ENCODE measurements around the gene OLFM2. TPM values are rescaled to one million over a fixed set of nuclear protein-coding genes. Genes with fewer than 3 reads are reported as not detected.

OLFM2 gene
- total and polyA plus RNA-seq, 9 of the 15 experiments (the other 6 are each of a cell fraction or from before 2014, with no cell fraction given): 0.10 to 0.33 (median 0.23) TPM; not detected in 4

DNA sequence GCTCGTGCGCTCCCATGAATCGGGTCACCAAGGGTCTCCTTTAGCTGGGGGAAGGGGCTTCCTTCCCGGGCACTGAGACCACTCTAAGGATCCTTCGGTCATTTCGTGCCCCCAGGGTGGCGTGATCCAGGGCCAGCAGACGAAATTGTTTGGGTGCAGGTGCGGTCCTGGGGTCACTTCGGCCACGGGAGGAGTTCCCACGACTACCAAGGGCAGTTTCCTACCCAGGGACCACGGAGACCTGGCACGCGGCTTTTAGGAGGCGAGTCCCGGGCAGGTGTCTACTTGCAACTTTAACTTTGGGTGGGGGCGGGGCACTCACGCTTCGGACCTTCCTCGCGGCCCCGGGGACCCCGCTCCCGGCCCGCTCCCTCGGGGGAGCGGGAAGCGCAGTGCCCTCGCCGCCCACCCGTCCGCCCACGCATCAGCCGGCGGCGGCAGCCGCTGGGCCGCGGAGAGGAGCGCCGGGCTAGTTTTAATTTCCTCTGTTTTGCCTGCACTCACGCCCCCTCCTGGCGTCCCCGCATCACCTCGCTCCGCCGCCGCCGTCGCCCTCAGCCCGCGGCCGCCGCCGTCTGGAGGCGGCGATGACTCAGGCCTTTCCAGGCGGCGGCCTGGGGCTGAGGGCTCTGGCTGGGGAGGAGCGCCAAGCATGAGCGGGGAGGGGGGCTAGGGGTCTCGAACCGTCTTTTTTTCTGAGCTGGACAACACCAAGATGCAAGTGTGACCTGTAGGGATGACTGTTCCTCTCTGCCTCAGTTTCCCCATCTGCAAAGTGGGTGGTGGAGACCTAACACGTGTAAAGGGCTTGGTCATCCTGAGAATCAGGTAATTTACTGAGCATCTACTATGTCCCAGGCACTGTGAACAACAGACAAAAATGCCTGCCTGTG lies 21.8 kb downstream of the OLFM2 start (continued):
- TF ChIP-seq SRSF1 (IDR thresholded peaks at IDR 0.05; ENCODE audit: low read depth, low read length) (no peak), BRF1 (IDR thresholded peaks at IDR 0.05; ENCODE audit: borderline replicate concordance, extremely low read depth, insufficient read length) (no peak), FOXJ2 (tag; IDR thresholded peaks at IDR 0.05) (no peak), ZSCAN29 (IDR thresholded peaks at IDR 0.05) (no peak), ZNF384 (IDR thresholded peaks at IDR 0.05; ENCODE audit: low read depth, low read length) (no peak), CHD2 (IDR thresholded peaks at IDR 0.05; ENCODE audit: low read depth, low read length) (no peak), ZKSCAN1 (IDR thresholded peaks at IDR 0.05; ENCODE audit: low read depth, low read length) (0 out of 2 replicates have a peak, but pooled peaks have one; percentile 8), SIRT6 (IDR thresholded peaks at IDR 0.05; ENCODE audit: low read depth, low read length) (no peak), ARID1B (IDR thresholded peaks at IDR 0.05) (peak; percentile 61), GATAD2B (IDR thresholded peaks at IDR 0.05; ENCODE audit: borderline replicate concordance) (peak; percentile 87), GTF2F1 (IDR thresholded peaks at IDR 0.05; ENCODE audit: low read depth, low read length) (no peak), ZNF717 (CRISPR knock-in tag; IDR thresholded peaks at IDR 0.05) (no peak), ARID2 (IDR thresholded peaks at IDR 0.05) (no peak), KHSRP (IDR thresholded peaks at IDR 0.05) (no peak), NR0B1 (IDR thresholded peaks at IDR 0.05; ENCODE audit: partially characterized antibody) (no peak), ZBTB33 (CRISPR knock-in tag; IDR thresholded peaks at IDR 0.05) (peak; percentile 32; the same call in 1 of the 2 replicates), ZNF76 (CRISPR knock-in tag; IDR thresholded peaks at IDR 0.05; ENCODE audit: borderline replicate concordance) (no peak), ATF1 (CRISPR knock-in tag; IDR thresholded peaks at IDR 0.05) (no peak), ATF1 (tag; IDR thresholded peaks at IDR 0.05) (peak; percentile 62), PHF8 (IDR thresholded peaks at IDR 0.05; ENCODE audit: borderline replicate concordance, low read length) (peak; percentile 37; the same call in 1 of the 2 replicates)
- TF ChIP-seq, protein P1, sequence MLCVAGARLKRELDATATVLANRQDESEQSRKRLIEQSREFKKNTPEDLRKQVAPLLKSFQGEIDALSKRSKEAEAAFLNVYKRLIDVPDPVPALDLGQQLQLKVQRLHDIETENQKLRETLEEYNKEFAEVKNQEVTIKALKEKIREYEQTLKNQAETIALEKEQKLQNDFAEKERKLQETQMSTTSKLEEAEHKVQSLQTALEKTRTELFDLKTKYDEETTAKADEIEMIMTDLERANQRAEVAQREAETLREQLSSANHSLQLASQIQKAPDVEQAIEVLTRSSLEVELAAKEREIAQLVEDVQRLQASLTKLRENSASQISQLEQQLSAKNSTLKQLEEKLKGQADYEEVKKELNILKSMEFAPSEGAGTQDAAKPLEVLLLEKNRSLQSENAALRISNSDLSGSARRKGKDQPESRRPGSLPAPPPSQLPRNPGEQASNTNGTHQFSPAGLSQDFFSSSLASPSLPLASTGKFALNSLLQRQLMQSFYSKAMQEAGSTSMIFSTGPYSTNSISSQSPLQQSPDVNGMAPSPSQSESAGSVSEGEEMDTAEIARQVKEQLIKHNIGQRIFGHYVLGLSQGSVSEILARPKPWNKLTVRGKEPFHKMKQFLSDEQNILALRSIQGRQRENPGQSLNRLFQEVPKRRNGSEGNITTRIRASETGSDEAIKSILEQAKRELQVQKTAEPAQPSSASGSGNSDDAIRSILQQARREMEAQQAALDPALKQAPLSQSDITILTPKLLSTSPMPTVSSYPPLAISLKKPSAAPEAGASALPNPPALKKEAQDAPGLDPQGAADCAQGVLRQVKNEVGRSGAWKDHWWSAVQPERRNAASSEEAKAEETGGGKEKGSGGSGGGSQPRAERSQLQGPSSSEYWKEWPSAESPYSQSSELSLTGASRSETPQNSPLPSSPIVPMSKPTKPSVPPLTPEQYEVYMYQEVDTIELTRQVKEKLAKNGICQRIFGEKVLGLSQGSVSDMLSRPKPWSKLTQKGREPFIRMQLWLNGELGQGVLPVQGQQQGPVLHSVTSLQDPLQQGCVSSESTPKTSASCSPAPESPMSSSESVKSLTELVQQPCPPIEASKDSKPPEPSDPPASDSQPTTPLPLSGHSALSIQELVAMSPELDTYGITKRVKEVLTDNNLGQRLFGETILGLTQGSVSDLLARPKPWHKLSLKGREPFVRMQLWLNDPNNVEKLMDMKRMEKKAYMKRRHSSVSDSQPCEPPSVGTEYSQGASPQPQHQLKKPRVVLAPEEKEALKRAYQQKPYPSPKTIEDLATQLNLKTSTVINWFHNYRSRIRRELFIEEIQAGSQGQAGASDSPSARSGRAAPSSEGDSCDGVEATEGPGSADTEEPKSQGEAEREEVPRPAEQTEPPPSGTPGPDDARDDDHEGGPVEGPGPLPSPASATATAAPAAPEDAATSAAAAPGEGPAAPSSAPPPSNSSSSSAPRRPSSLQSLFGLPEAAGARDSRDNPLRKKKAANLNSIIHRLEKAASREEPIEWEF (CRISPR knock-in tag; IDR thresholded peaks at IDR 0.05): no peak
